Spinal cord (tissue), 10 donors: ENCODE results near the gene RPS26. TPM values are rescaled to one million over a fixed set of nuclear protein-coding genes. Genes with fewer than 3 reads are reported as not detected.
"Not testable (repeated sequence)": the region's sequence is repeated elsewhere in the genome, so short reads cannot be mapped to it uniquely, and the experiment has no call there.

Source experiments
- DNase-seq, 6 donors: peaks; one replicate each; pipeline versions ENCODE4 v3.0.0 to v3.0.0-alpha.2; 2013 to 2015; ENCODE audit warnings: low spot score in 6 of 6, low read depth in 4 of 6
- H3K27ac ChIP-seq: one replicate; pipeline ENCODE4 v1.5.1; 2013; ENCODE audit warnings: low read depth, low read length, control low read depth
- H3K27me3 ChIP-seq: one replicate; pipeline ENCODE4 v1.6.1; 2013; ENCODE audit warnings: low read length; ENCODE audit not compliant: control insufficient read depth, insufficient read depth
- H3K36me3 ChIP-seq: one replicate; pipeline ENCODE4 v1.6.1; 2013; ENCODE audit warnings: low read length; ENCODE audit not compliant: control insufficient read depth, insufficient read depth
- H3K4me1 ChIP-seq: one replicate; pipeline ENCODE4 v1.6.1; 2013; ENCODE audit warnings: low read length; ENCODE audit not compliant: control insufficient read depth, insufficient read depth
- H3K4me3 ChIP-seq: one replicate; pipeline ENCODE4 v1.5.1; 2013; ENCODE audit warnings: low read depth, low read length, control low read depth
- H3K9me3 ChIP-seq: one replicate; pipeline ENCODE4 v1.6.1; 2013; ENCODE audit warnings: low read length; ENCODE audit not compliant: control insufficient read depth, insufficient read depth
- WGBS: methylation state at CpG from one replicate; pipeline ENCODE4 v1.1.5; 2013; ENCODE audit warnings: missing lambda C conversion rate; ENCODE audit not compliant: insufficient coverage; 5-methylcytosine and 5-hydroxymethylcytosine counted together
- long read RNA-seq, 4 donors: transcript quantifications; one replicate each; lab custom pipeline, GENCODE V29; 2026
- polyA plus RNA-seq, 2 donors: library from polyadenylated mRNA; unstranded; fragments of 120-200 nt; gene quantifications; one replicate each; pipeline ENCODE4 v1.2.1, GENCODE V29; 2013; ENCODE audit not compliant: insufficient read length in 2 of 2
- total RNA-seq, 2 donors: library from RNA; depleted of rRNA in 1 of 2; stranded (reverse); fragments of 120-200 nt in 1 of 2; fragments of >200 nt in 1 of 2; gene quantifications; one replicate each; pipeline versions ENCODE4 v1.2.3 to v1.2.4, GENCODE V29; 2013 to 2014
- donor health status: healthy.

The RPS26 gene
- total RNA-seq (100 to 1,000 TPM in 1 of 2 donors, 10 to 100 TPM in 1; 97.6 to 270 TPM), polyA plus RNA-seq (100 to 1,000 TPM; 118 to 209 TPM)
- long read RNA-seq, donor 1, transcript RPS26-204 (4 exons, 1,140 nt) = major isoform, 20 of 20 reads
- long read RNA-seq, donor 1, partial matches to known transcripts = 0 of 20 reads
- long read RNA-seq, donor 1, other reads (novel, unspliced or antisense) = 0 of 20 reads
- long read RNA-seq, donor 2, transcript RPS26-204 (4 exons, 1,140 nt) = major isoform, 9 of 9 reads
- long read RNA-seq, donor 2, partial matches to known transcripts = 0 of 9 reads
- long read RNA-seq, donor 2, other reads (novel, unspliced or antisense) = 0 of 9 reads
- long read RNA-seq, donor 3, partial matches to known transcripts = 0 of 3 reads
- long read RNA-seq, donor 3, other reads (novel, unspliced or antisense) = 0 of 3 reads
- long read RNA-seq, donor 4, transcript RPS26-204 (4 exons, 1,140 nt) = major isoform, 8 of 14 reads
- long read RNA-seq, donor 4, partial matches to known transcripts = 5 of 14 reads
- long read RNA-seq, donor 4, other reads (novel, unspliced or antisense) = 0 of 14 reads

DNA sequence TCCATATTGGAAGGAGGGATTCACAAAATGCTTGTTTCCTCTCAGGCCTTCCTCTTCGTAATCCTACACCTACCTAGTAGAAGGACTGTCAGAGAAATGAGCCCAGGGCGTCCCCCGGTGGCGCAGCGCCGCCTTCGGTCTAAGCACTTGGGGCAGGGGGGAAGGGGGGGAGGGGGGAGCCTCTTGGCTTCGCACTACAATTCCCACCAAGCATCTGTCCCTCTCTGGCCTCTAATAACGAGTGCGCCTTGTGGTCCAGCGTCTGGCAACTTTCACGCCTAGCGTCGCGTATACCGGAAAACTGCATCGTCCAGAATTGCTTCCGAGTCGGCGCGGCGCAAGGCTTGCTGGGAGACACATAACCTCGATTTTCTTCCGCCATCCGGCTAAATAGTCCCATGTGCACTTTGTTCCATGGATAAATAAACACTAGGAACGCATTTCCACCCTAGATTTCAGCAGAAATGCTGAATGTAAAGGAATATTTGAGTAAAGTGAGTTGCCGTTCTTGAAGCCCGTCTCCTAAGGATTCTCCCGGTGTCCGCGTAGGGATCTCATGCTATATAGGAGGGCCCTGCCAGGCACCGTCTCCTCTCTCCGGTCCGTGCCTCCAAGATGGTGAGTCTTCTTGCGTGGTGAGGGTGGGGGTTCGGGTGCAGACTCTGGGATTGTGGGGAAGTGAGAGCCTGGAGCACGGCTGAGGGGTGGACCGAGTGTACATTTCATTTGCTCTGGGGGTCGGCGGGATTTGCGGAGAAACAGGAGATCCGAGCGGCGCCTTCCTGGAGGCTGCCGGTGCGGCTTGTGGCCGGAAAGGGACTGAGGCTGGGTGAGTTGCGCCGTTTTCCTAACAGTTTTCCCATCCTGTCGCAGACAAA lies at the start of gene RPS26:
Gene RPS26, plus strand, starts transcription at position 367 of the 878 bp plus-strand sequence. Its CDS starts 249 bp downstream, at position 616.
- Histone ChIP-seq H3K27ac (peak within 1 kb of the TSS; percentile 96), H3K4me1 (peaks cover 6% of the 10 kb centered on the region), H3K36me3 (peaks cover 21% of the 10 kb centered on the region), H3K9me3 (no peaks in the 10 kb centered on the region), H3K4me3 (peak within 1 kb of the TSS; percentile 94), H3K27me3 (no peaks in the 10 kb centered on the region)
- WGBS = 0% methylated on average over 38 of the region's 50 CpGs
- peak; percentile 94 to 100 (median 98) for DNase-seq

DNA sequence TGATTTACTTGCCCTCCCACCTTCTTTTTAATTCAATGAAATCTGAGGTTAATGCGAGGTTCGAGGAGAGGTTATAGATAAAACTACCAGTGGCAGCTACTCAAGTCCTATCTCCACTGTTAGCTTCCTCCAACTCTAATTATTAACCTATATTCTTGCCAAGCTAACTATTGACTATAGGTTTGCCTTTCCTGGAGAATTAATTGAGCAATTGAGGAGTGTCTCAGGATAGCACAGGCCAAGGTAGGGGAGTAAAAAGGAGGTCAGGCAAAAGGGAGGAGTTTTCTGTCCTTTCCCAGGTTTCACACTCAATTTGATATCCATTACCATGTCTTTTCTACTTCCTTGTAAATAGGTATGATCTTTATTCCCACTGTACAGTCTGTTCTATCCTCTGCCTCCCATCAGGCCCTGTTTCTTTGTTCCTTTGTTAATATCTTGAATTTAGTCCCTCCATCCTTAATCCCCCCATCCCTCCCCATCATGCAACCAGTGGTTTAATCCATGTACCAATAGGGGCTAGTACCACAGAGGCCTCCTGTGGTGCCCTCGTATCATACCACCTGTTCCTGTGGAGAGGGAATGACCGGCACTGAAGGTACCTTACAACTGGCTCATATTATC lies 48.4 kb upstream of the RPS26 start:
- no peak for DNase-seq
- Histone ChIP-seq H3K4me3 (no peak overlapping the region), H3K4me1 (peaks cover 11% of the 10 kb centered on the region), H3K36me3 (peaks cover 57% of the 10 kb centered on the region), H3K27ac (no peak overlapping the region), H3K9me3 (no peaks in the 10 kb centered on the region), H3K27me3 (no peaks in the 10 kb centered on the region)
- 32% methylated on average over 2 of the region's 4 CpGs for WGBS

DNA sequence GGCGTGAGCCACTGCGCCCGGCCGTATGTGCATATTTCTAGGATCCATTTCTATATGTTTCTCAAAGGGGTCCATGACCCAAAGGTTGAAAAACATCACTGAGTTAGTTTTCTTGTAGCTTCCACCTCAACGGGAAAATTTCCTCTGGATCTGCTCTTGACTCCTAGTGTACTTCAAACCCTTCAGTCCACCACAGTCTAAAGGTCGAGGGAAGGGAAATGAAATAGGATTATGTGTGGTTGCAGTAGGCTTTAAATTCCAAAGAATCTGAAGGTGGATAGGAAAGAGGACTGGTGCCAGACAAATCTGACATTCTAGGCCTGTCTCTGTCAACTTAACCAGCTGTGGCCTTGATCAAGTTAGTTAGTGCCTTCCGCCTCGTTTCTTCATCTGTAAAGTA lies 46.4 kb upstream of the RPS26 start:
- Histone ChIP-seq H3K4me1 (peaks cover 16% of the 10 kb centered on the region), H3K36me3 (peaks cover 49% of the 10 kb centered on the region), H3K27me3 (no peaks in the 10 kb centered on the region), H3K4me3 (no peak overlapping the region), H3K9me3 (no peaks in the 10 kb centered on the region), H3K27ac (no peak overlapping the region)
- no peak for DNase-seq
- 100% methylated on average over 4 of the region's 8 CpGs for WGBS

DNA sequence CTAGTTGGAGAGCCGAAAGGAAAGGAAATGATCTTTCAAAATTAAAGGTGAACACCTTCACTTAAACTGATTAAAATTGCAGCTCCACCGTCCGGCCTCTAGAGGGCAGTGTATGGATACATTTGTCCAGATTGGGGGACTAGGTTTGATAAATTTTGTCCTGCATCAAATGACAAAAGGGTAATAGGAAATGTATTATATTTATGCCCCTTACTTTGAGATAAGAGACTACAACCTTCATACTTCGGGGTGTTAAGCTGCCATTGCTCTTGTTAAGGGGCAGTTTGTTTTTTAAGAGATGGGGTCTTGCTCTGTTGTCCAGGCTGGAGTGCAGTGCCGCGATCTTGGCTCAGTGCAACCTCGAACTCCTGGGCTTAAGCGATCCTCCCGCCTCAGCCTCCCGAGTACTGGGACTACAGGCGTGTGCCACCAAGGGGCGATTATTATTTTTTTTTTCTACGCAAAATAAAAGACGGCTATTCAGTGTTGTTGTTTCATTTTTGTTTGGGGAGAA lies 45.5 kb upstream of the RPS26 start:
- Histone ChIP-seq H3K4me1 (peaks cover 16% of the 10 kb centered on the region), H3K27me3 (no peaks in the 10 kb centered on the region), H3K27ac (peak overlapping the region; percentile 91), H3K4me3 (peak overlapping the region; percentile 71), H3K36me3 (peaks cover 46% of the 10 kb centered on the region), H3K9me3 (no peaks in the 10 kb centered on the region)
- WGBS = no CpG with 5 or more reads among the region's 14 CpGs
- DNase-seq = peak in 5 of 6 donors; percentile 40 to 88 (median 57)

DNA sequence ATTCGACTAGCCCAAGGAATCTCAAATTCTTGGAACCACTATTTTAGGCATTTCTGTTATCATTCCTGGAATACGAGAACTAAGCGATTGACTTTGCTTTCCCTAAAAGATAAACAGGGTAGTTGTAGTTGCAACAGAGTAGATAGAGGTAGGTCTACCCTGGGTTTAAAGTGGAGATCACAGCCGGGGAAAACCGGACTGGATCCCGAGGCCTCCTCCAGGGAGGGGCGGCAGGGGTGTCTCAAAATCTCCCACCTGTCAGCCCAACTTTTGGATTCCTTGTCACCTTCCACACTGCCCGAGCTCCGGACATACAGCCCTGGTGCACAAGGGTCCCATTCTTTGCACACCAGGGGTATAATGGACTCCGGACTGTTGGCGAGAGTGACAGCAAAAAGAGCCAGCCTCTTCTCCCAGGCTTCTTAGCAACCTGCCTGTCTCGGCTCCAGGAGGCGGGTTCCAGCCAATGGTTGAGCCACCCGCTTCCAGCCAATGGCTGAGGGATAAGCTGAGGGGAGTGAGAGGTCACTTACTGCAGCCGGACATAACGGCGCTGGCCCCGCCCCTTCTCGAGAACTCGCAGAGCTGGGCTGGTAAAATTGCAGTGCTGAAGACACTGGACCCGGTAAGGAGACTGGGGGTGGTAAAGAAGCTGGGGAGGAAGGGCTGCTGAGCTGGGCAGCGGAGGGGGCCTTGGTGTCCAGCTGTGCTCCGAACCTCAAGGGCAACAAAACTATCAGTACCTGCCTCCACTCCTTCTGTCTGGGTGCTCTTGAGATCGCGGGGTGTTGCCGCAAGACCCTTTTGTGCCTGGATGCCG lies 44.8 kb upstream of the RPS26 start, which contains the start of gene SUOX:
Gene SUOX, plus strand, starts transcription at position 562 of the 820 bp plus-strand sequence. CDS start 4,946 bp downstream, outside the sequence.
- Histone ChIP-seq H3K9me3 (no peaks in the 10 kb centered on the region), H3K4me1 (peaks cover 16% of the 10 kb centered on the region), H3K27ac (peak within 1 kb of the TSS; percentile 91), H3K36me3 (peaks cover 45% of the 10 kb centered on the region), H3K27me3 (no peaks in the 10 kb centered on the region), H3K4me3 (peak within 1 kb of the TSS; percentile 71)
- WGBS = 2% methylated on average over 25 of the region's 27 CpGs
- peak; percentile 82 to 98 (median 93) for DNase-seq

DNA sequence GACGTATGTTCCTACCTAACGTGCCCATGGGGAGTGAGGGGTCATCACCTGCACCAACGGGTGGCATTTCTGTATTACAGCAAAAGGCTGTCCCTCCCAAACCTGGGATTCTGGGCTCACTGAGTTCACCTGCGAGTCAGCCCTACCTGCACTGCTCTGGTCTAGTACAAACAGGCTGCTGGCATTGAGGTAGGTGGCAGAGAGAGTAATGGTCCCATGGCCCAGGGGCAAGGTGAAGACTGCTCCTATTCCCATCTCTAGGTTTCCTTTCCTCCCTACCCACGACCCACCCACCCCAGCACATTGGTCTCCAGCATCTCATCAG lies 44.2 kb upstream of the RPS26 start:
- 0% methylated on average over 3 of the region's 5 CpGs for WGBS
- peaks cover 16% of the 10 kb centered on the region for H3K4me1 ChIP-seq
- peak overlapping the region; percentile 91 for H3K27ac ChIP-seq

DNA sequence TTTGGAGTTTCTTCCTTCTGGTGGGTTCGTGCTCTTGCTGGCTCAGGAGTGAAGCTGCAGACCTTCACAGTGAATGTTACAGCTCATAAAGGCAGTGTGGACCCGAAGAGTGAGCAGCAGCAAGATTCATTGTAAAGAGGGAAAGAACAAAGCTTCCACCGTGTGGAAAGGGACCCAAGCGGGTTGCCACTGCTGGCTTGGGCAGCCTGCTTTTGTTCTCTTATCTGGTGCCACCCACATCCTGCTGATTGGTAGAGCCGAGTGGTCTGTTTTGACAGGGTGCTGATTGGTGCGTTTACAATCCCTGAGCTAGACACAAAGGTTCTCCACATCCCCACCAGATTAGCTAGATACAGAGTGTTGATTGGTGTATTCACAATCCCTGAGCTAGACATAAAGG lies 42.2 kb upstream of the RPS26 start:
- DNase-seq, H3K27ac ChIP-seq, H3K27me3 ChIP-seq, H3K9me3 ChIP-seq, H3K4me3 ChIP-seq: not testable (repeated sequence)
- H3K36me3 ChIP-seq = peaks cover 49% of the 10 kb centered on the region
- WGBS = 68% methylated on average over 2 of the region's 6 CpGs
- peaks cover 16% of the 10 kb centered on the region for H3K4me1 ChIP-seq

More for the DNA sequence above, 44.2 kb upstream of the RPS26 start:
- no peak for DNase-seq
- Histone ChIP-seq H3K4me3 (peak overlapping the region; percentile 71), H3K9me3 (no peaks in the 10 kb centered on the region), H3K36me3 (peaks cover 45% of the 10 kb centered on the region), H3K27me3 (no peaks in the 10 kb centered on the region)

DNA sequence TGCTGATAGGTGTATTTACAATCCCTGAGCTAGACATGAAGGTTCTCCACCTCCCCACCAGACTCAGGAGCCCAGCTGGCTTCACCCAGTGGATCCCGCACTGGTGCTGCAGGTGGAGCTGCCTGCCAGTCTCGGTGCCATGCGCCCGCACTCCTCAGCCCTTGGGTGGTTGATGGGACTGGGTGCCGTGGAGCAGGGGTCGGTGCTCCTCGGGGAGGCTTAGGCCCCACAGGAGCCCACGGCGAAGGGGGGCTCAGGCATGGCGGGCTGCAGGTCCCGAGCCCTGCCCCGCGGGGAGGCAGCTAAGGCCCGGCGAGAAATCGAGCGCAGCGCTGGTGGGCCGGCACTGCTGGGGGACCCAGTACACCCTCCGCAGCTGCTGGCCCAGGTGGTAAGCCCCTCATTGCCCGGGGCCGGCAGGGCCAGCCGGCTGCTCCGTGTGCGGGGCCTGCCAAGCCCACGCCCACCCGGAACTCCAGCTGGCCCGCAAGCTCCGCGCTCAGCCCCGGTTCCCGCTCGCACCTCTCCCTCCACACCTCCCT lies 41.6 kb upstream of the RPS26 start:
- H3K4me3 ChIP-seq, H3K9me3 ChIP-seq, DNase-seq, H3K27ac ChIP-seq, H3K27me3 ChIP-seq: not testable (repeated sequence)
- WGBS = 89% methylated on average over 25 of the region's 33 CpGs
- peaks cover 53% of the 10 kb centered on the region for H3K36me3 ChIP-seq
- H3K4me1 ChIP-seq = peaks cover 16% of the 10 kb centered on the region
